Prostate gland (tissue), 2 donors: Measurements from ENCODE around the gene TBC1D16.

ENCODE experiments used
- CTCF ChIP-seq, 4 experiments: fragments of 200-600 bp in 2 of 4; fragments of 450-650 bp in 2 of 4; sonication (generic) in 2 of 4; IDR thresholded peaks; 1 replicate in 3 of 4; 2 replicates in 1 of 4; pipeline ENCODE4 v1.5.1; 2016 to 2019; ENCODE audit warnings: antibody characterized with exemption in 4 of 4, mild to moderate bottlenecking in 2 of 4, moderate library complexity in 2 of 4
- POLR2A ChIP-seq: fragments of 450-650 bp; IDR thresholded peaks from one replicate; pipeline ENCODE4 v1.6.1; 2016; ENCODE audit warnings: antibody characterized with exemption, mild to moderate bottlenecking

GRCh38 chr17:80033840-80034239, 1.8 kb downstream of the TBC1D16 start:
- TF ChIP-seq POLR2A (no peak), CTCF (IDR thresholded peaks at IDR 0.05) (no peak)
